Mesodermal cell (in vitro differentiated cells): ENCODE data around the gene SNX7.

Experiments used
- H3K27ac ChIP-seq: 2 replicates; pipeline ENCODE4 v1.7.0; 2013; ENCODE audit warnings: mild to moderate bottlenecking, low read depth, low read length, moderate library complexity; ENCODE audit not compliant: severe bottlenecking
- H3K36me3 ChIP-seq: 2 replicates; pipeline ENCODE4 v1.7.1; 2013; ENCODE audit warnings: mild to moderate bottlenecking, low read length, moderate library complexity; ENCODE audit not compliant: control insufficient read depth, insufficient read depth
- H3K4me1 ChIP-seq: one replicate; pipeline ENCODE4 v1.7.1; 2013; ENCODE audit warnings: mild to moderate bottlenecking, low read length; ENCODE audit not compliant: insufficient read depth, control insufficient read depth, poor library complexity, severe bottlenecking
- H3K4me3 ChIP-seq: 2 replicates; pipeline ENCODE4 v1.7.0; 2013; ENCODE audit warnings: low read length, control low read depth, mild to moderate bottlenecking; ENCODE audit not compliant: insufficient read depth, poor library complexity, severe bottlenecking; ENCODE audit errors: extremely low read depth
- H3K9me3 ChIP-seq: 2 replicates; pipeline ENCODE4 v1.7.1; 2013; ENCODE audit warnings: mild to moderate bottlenecking, low read length, moderate library complexity; ENCODE audit not compliant: control insufficient read depth
- WGBS, 2 experiments: methylation state at CpG; one replicate each; pipeline ENCODE4 v1.1.5; 2013; ENCODE audit warnings: missing lambda C conversion rate in 2 of 2; ENCODE audit not compliant: insufficient coverage in 2 of 2; 5-methylcytosine and 5-hydroxymethylcytosine counted together

Gene SNX7

DNA sequence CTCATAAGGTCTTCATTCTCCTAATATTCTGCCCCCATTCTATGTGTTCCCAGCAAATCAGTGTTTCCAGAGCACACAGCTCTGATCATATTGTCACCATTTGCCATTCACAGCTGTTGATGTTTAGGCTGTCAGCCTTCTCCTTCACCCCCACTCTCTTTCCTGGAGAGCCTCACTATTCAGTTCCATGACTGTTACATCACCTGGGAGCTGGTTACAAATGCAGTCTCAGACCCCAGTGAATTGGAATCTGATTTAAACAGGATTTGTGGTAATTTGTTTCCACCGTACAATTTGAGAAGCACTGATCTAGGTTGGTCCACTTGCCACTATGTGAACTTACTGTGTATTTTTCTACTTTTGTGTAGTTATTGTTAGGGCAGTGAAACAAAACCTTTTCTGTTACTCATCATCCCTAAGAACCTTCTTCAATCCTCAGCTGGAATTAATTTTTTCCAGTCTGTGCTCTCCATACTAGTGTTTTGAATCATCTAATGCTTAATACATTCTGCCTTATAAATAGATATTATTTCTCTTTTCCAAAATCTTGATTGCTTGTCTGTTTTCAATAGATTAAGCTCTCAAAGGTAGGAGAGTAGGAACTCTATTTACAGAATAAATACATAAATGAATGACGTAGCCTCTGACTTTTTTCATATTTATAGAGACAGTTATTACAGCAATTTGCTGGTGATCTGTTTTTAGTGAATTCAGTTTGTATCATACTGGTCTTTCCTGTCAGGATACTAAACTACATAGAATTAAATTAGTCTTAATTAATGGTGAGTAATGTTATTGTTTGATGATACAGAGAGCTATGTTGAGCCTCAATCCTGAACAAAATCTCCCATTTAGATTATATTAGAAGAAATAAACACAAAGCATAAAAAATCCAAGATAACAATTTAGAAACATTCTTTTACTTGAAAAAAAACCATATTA lies 8.1 kb downstream of the SNX7 start:
- Histone ChIP-seq H3K4me3 (no peak overlapping the region), H3K36me3 (peaks cover 5% of the 10 kb centered on the region), H3K9me3 (no peaks in the 10 kb centered on the region), H3K27ac (no peak overlapping the region), H3K4me1 (no peaks in the 10 kb centered on the region)
- WGBS, 2 experiments: 100% methylated on average over 1 of the region's 2 CpGs; no CpG with 5 or more reads in 1 of the 2 experiments

- Histone ChIP-seq H3K4me1 (no peaks in the 10 kb centered on the region), H3K36me3 (no peaks in the 10 kb centered on the region), H3K9me3 (no peaks in the 10 kb centered on the region), H3K27ac (no peak overlapping the region), H3K4me3 (no peak overlapping the region)
- WGBS, 2 experiments: 86 to 100% methylated on average over 1 of the region's 2 CpGs
Measured at GRCh38 chr1:98672189-98672588, 10.7 kb downstream of the SNX7 start.

DNA sequence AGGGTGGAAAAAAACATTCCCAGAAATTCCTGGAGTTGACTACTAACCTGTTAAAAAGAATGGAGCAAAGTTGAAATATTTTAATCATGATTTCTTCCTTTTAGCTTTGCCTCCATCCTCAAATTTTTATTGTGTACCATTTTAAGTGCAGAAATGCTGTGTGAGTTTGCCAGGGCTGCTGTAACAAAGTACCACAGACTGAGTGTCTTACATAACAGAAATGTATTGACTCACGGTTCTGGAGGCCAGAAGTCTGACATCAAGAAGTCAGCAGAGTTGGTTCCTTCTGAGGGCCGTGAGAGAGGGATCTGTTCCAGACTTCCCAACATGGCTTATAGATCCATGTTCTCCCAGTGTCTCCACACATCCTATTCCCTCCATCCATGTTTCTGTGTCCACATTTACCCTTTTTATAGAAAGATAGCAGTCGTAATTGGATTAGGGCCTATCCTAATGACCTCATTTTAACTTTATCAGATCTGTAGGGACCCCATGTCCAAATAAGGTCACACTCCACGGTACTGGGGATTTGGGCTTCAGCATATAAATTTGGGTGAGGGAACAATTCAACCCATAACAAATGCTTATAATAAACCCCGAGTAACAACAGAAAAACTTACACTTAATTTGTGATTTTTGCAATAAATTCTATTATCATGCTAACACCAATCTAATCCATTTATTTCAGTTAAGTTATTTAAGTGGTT lies 12.7 kb downstream of the SNX7 start:
- 86 to 96% methylated on average over 1 to 3 of the region's 5 CpGs for WGBS, 2 experiments
- Histone ChIP-seq H3K9me3 (no peaks in the 10 kb centered on the region), H3K4me3 (no peak overlapping the region), H3K36me3 (no peaks in the 10 kb centered on the region), H3K27ac (no peak overlapping the region), H3K4me1 (no peaks in the 10 kb centered on the region)

GRCh38 chr1:98675282-98675681 lies 13.8 kb downstream of the SNX7 start:
- 95% methylated on average over 4 of the region's 5 CpGs; no CpG with 5 or more reads in 1 of the 2 experiments for WGBS, 2 experiments
- Histone ChIP-seq H3K9me3 (no peaks in the 10 kb centered on the region), H3K4me1 (no peaks in the 10 kb centered on the region), H3K36me3 (no peaks in the 10 kb centered on the region), H3K27ac (no peak overlapping the region), H3K4me3 (no peak overlapping the region)

- H3K4me3 ChIP-seq: no peak overlapping the region
- WGBS, 2 experiments: 95% methylated on average over 4 of the region's 4 CpGs
- H3K4me1 ChIP-seq: no peaks in the 10 kb centered on the region
- H3K36me3 ChIP-seq: no peaks in the 10 kb centered on the region
- no peak overlapping the region for H3K27ac ChIP-seq
- no peaks in the 10 kb centered on the region for H3K9me3 ChIP-seq
Measured at GRCh38 chr1:98677288-98677687, 15.8 kb downstream of the SNX7 start.

DNA sequence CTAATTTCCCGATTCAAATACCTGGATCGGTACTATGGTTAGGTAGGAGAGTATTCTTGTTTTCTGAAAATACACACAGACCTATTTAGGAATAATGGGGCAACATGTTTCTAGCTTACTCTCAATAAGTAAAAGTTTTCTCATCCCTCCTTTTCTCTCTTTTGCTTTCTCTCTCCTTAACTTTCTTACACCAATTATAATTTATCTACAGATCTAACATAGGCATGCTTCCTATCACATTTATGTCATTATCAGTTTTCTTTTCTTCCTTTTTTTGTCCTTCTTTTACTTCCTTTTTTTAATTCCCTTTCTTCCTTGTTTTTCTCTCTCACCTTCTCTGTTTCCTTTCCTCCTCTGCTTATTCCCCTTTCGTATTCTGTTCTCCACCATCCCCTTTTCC lies 20.3 kb downstream of the SNX7 start:
- Histone ChIP-seq H3K4me3 (no peak overlapping the region), H3K9me3 (no peaks in the 10 kb centered on the region), H3K36me3 (peaks cover 4% of the 10 kb centered on the region), H3K4me1 (no peaks in the 10 kb centered on the region), H3K27ac (no peak overlapping the region)
- WGBS, 2 experiments: 88% methylated on average over 1 of the region's 3 CpGs; no CpG with 5 or more reads in 1 of the 2 experiments

DNA sequence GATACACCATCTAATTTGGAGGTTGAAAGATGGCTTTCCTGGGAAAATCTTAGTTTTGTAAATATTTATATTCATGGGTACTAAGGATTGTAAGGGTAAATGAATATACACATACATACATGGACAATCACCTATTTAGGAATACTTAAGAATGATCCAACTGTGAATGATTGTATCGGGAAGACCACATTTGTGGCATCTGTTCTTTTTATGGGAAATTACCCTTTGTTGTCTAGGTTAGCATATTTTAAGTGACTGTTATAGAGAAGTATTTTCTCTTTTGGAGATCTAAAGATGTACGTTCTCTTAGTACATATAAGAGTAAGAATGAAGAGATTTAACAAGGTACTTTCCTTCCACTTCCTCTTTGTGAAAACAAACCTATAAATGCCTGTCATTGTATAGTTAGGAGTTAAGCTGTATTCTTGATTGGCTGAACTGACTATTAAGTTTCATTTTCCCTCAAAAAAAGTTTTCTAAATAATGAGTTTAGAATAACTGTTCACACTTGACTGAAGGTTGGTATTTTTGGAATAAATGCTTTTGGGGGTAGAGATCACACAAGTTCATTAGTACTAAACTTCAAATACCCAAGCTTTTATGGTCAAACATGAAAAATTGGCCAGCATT lies 26.7 kb downstream of the SNX7 start:
- Histone ChIP-seq H3K4me3 (no peak overlapping the region), H3K36me3 (peaks cover 4% of the 10 kb centered on the region), H3K27ac (no peak overlapping the region), H3K9me3 (no peaks in the 10 kb centered on the region), H3K4me1 (no peaks in the 10 kb centered on the region)
- WGBS, 2 experiments: 100% methylated on average over 1 of the region's 2 CpGs; no CpG with 5 or more reads in 1 of the 2 experiments

DNA sequence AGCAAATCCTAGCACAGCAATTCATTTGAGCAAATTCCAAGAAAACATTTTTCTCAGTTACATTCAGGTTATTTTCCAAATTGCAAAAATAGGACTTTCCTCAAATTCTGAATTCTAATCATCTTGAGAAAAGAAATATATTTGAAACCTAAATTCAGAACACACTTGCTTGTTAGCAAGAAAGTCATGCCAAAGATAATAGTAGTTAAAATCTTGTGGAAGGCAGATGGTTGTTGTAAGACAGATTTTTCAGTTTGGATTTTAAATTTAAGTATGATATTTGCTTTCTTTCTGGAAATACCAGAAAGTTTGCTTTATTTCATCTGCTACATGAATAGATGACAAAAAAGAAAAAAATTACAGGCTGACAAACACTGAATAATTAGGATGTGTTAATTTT lies 29.1 kb downstream of the SNX7 start:
- Histone ChIP-seq H3K4me3 (no peak overlapping the region), H3K4me1 (no peaks in the 10 kb centered on the region), H3K27ac (no peak overlapping the region), H3K9me3 (no peaks in the 10 kb centered on the region), H3K36me3 (no peaks in the 10 kb centered on the region)

GRCh38 chr1:98692482-98692881 lies 31.0 kb downstream of the SNX7 start:
- H3K4me1 ChIP-seq: no peaks in the 10 kb centered on the region
- no peaks in the 10 kb centered on the region for H3K9me3 ChIP-seq
- no CpG with 5 or more reads among the region's 2 CpGs for WGBS, 2 experiments
- no peak overlapping the region for H3K4me3 ChIP-seq
- H3K27ac ChIP-seq: no peak overlapping the region
- no peaks in the 10 kb centered on the region for H3K36me3 ChIP-seq

DNA sequence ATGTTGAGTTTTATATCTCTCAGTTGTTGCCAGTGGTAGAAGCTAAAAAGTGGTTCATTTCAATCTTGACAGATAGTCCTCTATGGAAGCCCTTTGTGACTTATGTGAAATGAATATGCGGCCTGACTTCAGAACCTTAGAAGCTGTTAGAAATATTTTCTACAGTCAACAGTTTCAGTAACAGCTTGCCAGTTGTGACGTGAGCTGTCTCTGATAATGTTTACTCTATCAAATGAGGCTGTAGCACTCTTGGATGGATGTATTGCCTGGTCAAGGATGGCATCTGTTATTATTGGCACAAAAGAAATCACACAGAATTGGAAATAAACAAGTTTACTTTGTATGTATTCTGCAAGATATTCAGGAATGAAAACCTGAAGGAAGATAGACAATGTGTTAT lies 31.9 kb downstream of the SNX7 start:
- Histone ChIP-seq H3K9me3 (no peaks in the 10 kb centered on the region), H3K4me3 (no peak overlapping the region), H3K36me3 (no peaks in the 10 kb centered on the region), H3K4me1 (no peaks in the 10 kb centered on the region), H3K27ac (no peak overlapping the region)
- 86 to 100% methylated on average over 1 of the region's 2 CpGs for WGBS, 2 experiments
